HepG2 (cell line): ENCODE data around the gene MXRA7. TPM values are rescaled to one million over a fixed set of nuclear protein-coding genes. Genes with fewer than 3 reads are reported as not detected.

ENCODE experiments used
- ARID4A ChIP-seq: sonication (generic); formaldehyde crosslinking; IDR thresholded peaks from 2 replicates; pipeline ENCODE4 v1.5.0; 2020; ENCODE audit warnings: mild to moderate bottlenecking, missing genetic modification reagents, borderline replicate concordance
- ARNT2 ChIP-seq: sonication (generic); formaldehyde crosslinking; IDR thresholded peaks from 2 replicates; pipeline ENCODE4 v1.8.0; 2022; ENCODE audit warnings: mild to moderate bottlenecking, low read depth, missing genetic modification reagents, moderate library complexity
- ATM ChIP-seq: fragments of 450-650 bp; IDR thresholded peaks from 2 replicates; pipeline ENCODE4 v1.7.1; 2017; ENCODE audit warnings: mild to moderate bottlenecking, borderline replicate concordance
- FIP1L1 ChIP-seq: fragments of 200-400 bp; formaldehyde crosslinking; IDR thresholded peaks from 2 replicates; pipeline ENCODE4 v1.6.1; 2018; ENCODE audit warnings: low read depth, mild to moderate bottlenecking, low read length, moderate library complexity, borderline replicate concordance; ENCODE audit not compliant: insufficient read depth
- FOXC1 ChIP-seq: sonication (generic); formaldehyde crosslinking; IDR thresholded peaks from 2 replicates; pipeline ENCODE4 v1.8.0; 2022; ENCODE audit warnings: mild to moderate bottlenecking, missing genetic modification reagents, borderline replicate concordance
- HDAC1 ChIP-seq: sonication (generic); formaldehyde crosslinking; IDR thresholded peaks from 2 replicates; pipeline ENCODE4 v1.5.1; 2020; ENCODE audit warnings: mild to moderate bottlenecking, missing genetic modification reagents
- NR1H2 ChIP-seq: sonication (generic); formaldehyde crosslinking; IDR thresholded peaks from 2 replicates; pipeline ENCODE4 v1.8.1; 2022; ENCODE audit warnings: low read depth, missing genetic modification reagents, borderline replicate concordance
- PCBP2 ChIP-seq: fragments of 200-400 bp; formaldehyde crosslinking; optimal IDR thresholded peaks from 2 replicates; pipeline ENCODE3; 2018; ENCODE audit warnings: low read length, low read depth; ENCODE audit not compliant: poor library complexity, severe bottlenecking
- PRPF4 ChIP-seq: fragments of 200-400 bp; formaldehyde crosslinking; IDR thresholded peaks from 2 replicates; pipeline ENCODE4 v1.6.1; 2016; ENCODE audit warnings: low read length, low read depth; ENCODE audit not compliant: poor library complexity, severe bottlenecking
- RXRA ChIP-seq: sonication (generic); formaldehyde crosslinking; IDR thresholded peaks from 2 replicates; pipeline ENCODE4 v1.5.1; 2020; ENCODE audit warnings: missing genetic modification reagents
- TCF12 ChIP-seq, 2 experiments: fragments of 450-650 bp in 1 of 2; sonication (generic) in 1 of 2; formaldehyde crosslinking in 1 of 2; IDR thresholded peaks; 2 replicates each; pipeline versions ENCODE4 v1.6.1 to v1.8.0; 2017 to 2022; ENCODE audit warnings: antibody characterized with exemption in 1 of 2, mild to moderate bottlenecking in 1 of 2, missing genetic modification reagents in 1 of 2, moderate library complexity in 1 of 2
- ZNF549 ChIP-seq: sonication (generic); formaldehyde crosslinking; IDR thresholded peaks from 2 replicates; pipeline ENCODE4 v1.5.0; 2020; ENCODE audit warnings: missing genetic modification reagents
- ZNF614 ChIP-seq: IDR thresholded peaks from 2 replicates; pipeline ENCODE4 v1.6.1; 2018; ENCODE audit warnings: missing biosample characterization, missing genetic modification reagents, inconsistent platforms, borderline replicate concordance
- ZNF616 ChIP-seq: sonication (generic); formaldehyde crosslinking; IDR thresholded peaks from 2 replicates; pipeline ENCODE4 v1.5.0; 2020; ENCODE audit warnings: low read depth, mild to moderate bottlenecking, missing genetic modification reagents
- polyA plus RNA-seq, 8 experiments: library from polyadenylated mRNA; depleted of rRNA in 3 of 8; stranded (reverse) in 7 of 8; unstranded in 1 of 8; fragments of >200 nt; fragmentation: Illumina TruSeq in 4 of 8; extraction: Trizol in 4 of 8; gene quantifications; 2 replicates each; pipeline versions ENCODE4 v1.2.1 to v1.2.3, GENCODE V29; 2011 to 2016; ENCODE audit warnings: low read depth in 4 of 8, missing spikeins in 1 of 8, mixed read lengths in 1 of 8; ENCODE audit not compliant: insufficient read depth in 1 of 8
- total RNA-seq, 5 experiments: library from RNA; depleted of rRNA; stranded (reverse); fragments of >200 nt; fragmentation: Illumina TruSeq; extraction: Trizol; gene quantifications; 2 replicates each; pipeline ENCODE4 v1.2.3, GENCODE V29; 2016; ENCODE audit warnings: low read depth in 1 of 5
- TF ChIP-seq, protein P1 (sequence below): sonication (generic); formaldehyde crosslinking; IDR thresholded peaks from 2 replicates; pipeline ENCODE4 v1.5.1; 2020; ENCODE audit warnings: mild to moderate bottlenecking, missing genetic modification reagents, moderate library complexity
- TF ChIP-seq, protein P2 (sequence below): sonication (generic); formaldehyde crosslinking; conservative IDR thresholded peaks from 2 replicates; pipeline ENCODE4 v1.8.0; 2022; ENCODE audit warnings: low read depth, missing genetic modification reagents
- TF ChIP-seq, protein P3 (sequence below), 2 experiments: fragments of 450-650 bp in 1 of 2; sonication (generic) in 1 of 2; formaldehyde crosslinking; IDR thresholded peaks; 2 replicates each; pipeline versions ENCODE4 v1.5.0 to v1.8.0; 2020 to 2022; ENCODE audit warnings: mild to moderate bottlenecking in 1 of 2, missing genetic modification reagents in 1 of 2

Gene MXRA7
- total and polyA plus RNA-seq, 2 of the 13 experiments (the other 11 are each of a cell fraction or from before 2014, with no cell fraction given): 44.8 to 112 TPM

DNA sequence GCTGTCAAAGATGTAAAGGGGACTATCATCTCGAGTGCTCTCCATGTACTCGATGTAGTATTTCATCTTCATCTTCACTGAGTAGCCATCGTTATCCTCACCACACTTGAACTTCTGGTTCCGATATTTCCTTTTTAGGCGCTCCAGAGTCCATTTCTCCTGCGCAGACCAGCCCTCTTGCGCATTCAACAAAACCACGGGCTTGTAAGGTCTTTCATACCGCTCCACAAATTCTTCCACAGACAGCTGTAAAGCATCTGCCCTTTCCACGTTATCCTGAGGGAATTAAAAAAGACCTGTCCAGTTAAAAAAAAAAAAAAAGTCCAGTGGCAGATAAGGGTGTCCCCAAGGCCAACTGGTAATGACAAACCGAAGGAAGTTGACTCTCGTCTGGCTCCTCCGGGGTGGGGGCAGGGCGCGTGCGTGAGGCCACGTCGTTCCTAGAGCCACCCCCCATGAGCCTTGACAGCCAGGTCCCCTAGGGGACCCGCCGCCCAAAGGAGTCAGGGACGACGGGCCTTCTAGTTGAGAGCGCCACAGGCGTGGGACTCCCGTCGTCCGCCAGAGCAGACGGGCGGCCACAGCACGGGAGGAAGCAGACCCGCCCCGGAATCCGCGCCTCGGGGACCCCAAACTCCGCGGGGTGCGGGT is 14.9 kb upstream of the MXRA7 start (continued):
- TF ChIP-seq TCF12 (IDR thresholded peaks at IDR 0.05) (no peak), TCF12 (CRISPR knock-in tag; IDR thresholded peaks at IDR 0.05) (no peak), ARID4A (CRISPR knock-in tag) (no peak; the same call in 1 of the 2 replicates), PCBP2 (no peak), NR1H2 (CRISPR knock-in tag) (no peak), ZNF614 (CRISPR knock-in tag) (no peak), FOXC1 (CRISPR knock-in tag) (peak; percentile 65; the same call in 1 of the 2 replicates), PRPF4 (peak; percentile 66), ZNF549 (CRISPR knock-in tag) (no peak), ARNT2 (CRISPR knock-in tag) (no peak), ATM (no peak), HDAC1 (no peak; the same call in 1 of the 2 replicates), RXRA (CRISPR knock-in tag) (no peak; the same call in 1 of the 2 replicates), ZNF616 (CRISPR knock-in tag) (no peak; the same call in 1 of the 2 replicates), FIP1L1 (no peak)
- TF ChIP-seq, protein P1, sequence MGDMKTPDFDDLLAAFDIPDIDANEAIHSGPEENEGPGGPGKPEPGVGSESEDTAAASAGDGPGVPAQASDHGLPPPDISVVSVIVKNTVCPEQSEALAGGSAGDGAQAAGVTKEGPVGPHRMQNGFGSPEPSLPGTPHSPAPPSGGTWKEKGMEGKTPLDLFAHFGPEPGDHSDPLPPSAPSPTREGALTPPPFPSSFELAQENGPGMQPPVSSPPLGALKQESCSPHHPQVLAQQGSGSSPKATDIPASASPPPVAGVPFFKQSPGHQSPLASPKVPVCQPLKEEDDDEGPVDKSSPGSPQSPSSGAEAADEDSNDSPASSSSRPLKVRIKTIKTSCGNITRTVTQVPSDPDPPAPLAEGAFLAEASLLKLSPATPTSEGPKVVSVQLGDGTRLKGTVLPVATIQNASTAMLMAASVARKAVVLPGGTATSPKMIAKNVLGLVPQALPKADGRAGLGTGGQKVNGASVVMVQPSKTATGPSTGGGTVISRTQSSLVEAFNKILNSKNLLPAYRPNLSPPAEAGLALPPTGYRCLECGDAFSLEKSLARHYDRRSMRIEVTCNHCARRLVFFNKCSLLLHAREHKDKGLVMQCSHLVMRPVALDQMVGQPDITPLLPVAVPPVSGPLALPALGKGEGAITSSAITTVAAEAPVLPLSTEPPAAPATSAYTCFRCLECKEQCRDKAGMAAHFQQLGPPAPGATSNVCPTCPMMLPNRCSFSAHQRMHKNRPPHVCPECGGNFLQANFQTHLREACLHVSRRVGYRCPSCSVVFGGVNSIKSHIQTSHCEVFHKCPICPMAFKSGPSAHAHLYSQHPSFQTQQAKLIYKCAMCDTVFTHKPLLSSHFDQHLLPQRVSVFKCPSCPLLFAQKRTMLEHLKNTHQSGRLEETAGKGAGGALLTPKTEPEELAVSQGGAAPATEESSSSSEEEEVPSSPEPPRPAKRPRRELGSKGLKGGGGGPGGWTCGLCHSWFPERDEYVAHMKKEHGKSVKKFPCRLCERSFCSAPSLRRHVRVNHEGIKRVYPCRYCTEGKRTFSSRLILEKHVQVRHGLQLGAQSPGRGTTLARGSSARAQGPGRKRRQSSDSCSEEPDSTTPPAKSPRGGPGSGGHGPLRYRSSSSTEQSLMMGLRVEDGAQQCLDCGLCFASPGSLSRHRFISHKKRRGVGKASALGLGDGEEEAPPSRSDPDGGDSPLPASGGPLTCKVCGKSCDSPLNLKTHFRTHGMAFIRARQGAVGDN: peak; percentile 67; the same call in 1 of the 2 replicates
- TF ChIP-seq, protein P2, sequence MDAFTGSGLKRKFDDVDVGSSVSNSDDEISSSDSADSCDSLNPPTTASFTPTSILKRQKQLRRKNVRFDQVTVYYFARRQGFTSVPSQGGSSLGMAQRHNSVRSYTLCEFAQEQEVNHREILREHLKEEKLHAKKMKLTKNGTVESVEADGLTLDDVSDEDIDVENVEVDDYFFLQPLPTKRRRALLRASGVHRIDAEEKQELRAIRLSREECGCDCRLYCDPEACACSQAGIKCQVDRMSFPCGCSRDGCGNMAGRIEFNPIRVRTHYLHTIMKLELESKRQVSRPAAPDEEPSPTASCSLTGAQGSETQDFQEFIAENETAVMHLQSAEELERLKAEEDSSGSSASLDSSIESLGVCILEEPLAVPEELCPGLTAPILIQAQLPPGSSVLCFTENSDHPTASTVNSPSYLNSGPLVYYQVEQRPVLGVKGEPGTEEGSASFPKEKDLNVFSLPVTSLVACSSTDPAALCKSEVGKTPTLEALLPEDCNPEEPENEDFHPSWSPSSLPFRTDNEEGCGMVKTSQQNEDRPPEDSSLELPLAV (CRISPR knock-in tag): no peak
- TF ChIP-seq, protein P3, sequence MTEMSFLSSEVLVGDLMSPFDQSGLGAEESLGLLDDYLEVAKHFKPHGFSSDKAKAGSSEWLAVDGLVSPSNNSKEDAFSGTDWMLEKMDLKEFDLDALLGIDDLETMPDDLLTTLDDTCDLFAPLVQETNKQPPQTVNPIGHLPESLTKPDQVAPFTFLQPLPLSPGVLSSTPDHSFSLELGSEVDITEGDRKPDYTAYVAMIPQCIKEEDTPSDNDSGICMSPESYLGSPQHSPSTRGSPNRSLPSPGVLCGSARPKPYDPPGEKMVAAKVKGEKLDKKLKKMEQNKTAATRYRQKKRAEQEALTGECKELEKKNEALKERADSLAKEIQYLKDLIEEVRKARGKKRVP (CRISPR knock-in tag; IDR thresholded peaks at IDR 0.05): no peak; a peak in 1 of 4 replicates
